H1 (cell line): Measurements from ENCODE around the gene GLOD4. TPM values are rescaled to one million over a fixed set of nuclear protein-coding genes. Genes with fewer than 3 reads are reported as not detected.

Source experiments
- CTCF ChIA-PET: fragments of 300-600 bp; sonication (Branson Sonifier 250); formaldehyde crosslinking; loops from one replicate; lab custom pipeline; 2021; ENCODE audit not compliant: partially characterized antibody; lab: Charles Lee
- POLR2A ChIA-PET: fragments of 300-600 bp; sonication (Branson Sonifier 250); formaldehyde crosslinking; loops from one replicate; lab custom pipeline; 2021; ENCODE audit warnings: inconsistent platforms; ENCODE audit not compliant: partially characterized antibody; lab: Charles Lee
- DNase-seq, 2 experiments: peaks; one replicate each; pipeline versions ENCODE4 v3.0.0 to v3.0.0-alpha.2; 2010 to 2022; ENCODE audit warnings: low spot score in 2 of 2, low read depth in 1 of 2, mixed read lengths in 1 of 2
- FAIRE-seq: peaks from 2 replicates; lab custom pipeline; 2011; peaks lifted over from hg19 to GRCh38; lab: Jason Lieb, UNC
- H2AFZ ChIP-seq: 2 replicates; pipeline ENCODE4 v1.8.1; 2012; ENCODE audit warnings: low read length, inconsistent platforms
- H2AK5ac ChIP-seq: 2 replicates; pipeline ENCODE4 v1.6.1; 2013; ENCODE audit warnings: low read depth, low read length
- H2BK120ac ChIP-seq: replicated peaks from 2 replicates; pipeline ENCODE3; 2013; ENCODE audit warnings: low read depth, low read length, inconsistent platforms
- H2BK12ac ChIP-seq: 2 replicates; pipeline ENCODE4 v1.6.1; 2013; ENCODE audit warnings: low read depth, low read length
- H2BK15ac ChIP-seq: 2 replicates; pipeline ENCODE4 v1.6.1; 2013; ENCODE audit warnings: low read length
- H2BK20ac ChIP-seq: 2 replicates; pipeline ENCODE4 v1.6.1; 2013; ENCODE audit warnings: low read length
- H2BK5ac ChIP-seq: 2 replicates; pipeline ENCODE4 v1.6.1; 2013; ENCODE audit warnings: low read depth, low read length
- H3K14ac ChIP-seq: 2 replicates; pipeline ENCODE4 v1.6.1; 2013; ENCODE audit warnings: inconsistent platforms; ENCODE audit not compliant: insufficient read length
- H3K18ac ChIP-seq: 2 replicates; pipeline ENCODE4 v1.6.1; 2013; ENCODE audit warnings: low read length; ENCODE audit errors: extremely low read depth
- H3K23ac ChIP-seq: 2 replicates; pipeline ENCODE4 v1.6.1; 2013; ENCODE audit warnings: inconsistent platforms; ENCODE audit not compliant: insufficient read length
- H3K23me2 ChIP-seq: 2 replicates; pipeline ENCODE4 v1.6.1; 2013; ENCODE audit warnings: low read depth, low read length
- H3K27ac ChIP-seq: 2 replicates; pipeline ENCODE4 v1.6.1; 2011; ENCODE audit warnings: low read depth, low read length, inconsistent platforms
- H3K27me3 ChIP-seq, 4 experiments: replicated peaks in 1 of 4; 1 replicate in 1 of 4; 2 replicates in 3 of 4; pipeline versions ENCODE4 v1.6.1 to v1.8.1; 2011 to 2013; ENCODE audit warnings: low read length in 3 of 4, mild to moderate bottlenecking in 3 of 4, inconsistent platforms in 2 of 4, mixed read lengths in 2 of 4, moderate library complexity in 1 of 4; ENCODE audit not compliant: control insufficient read depth in 3 of 4, insufficient read depth in 3 of 4; ENCODE audit errors: extremely low read depth in 1 of 4
- H3K36me3 ChIP-seq, 4 experiments: 2 replicates each; pipeline versions ENCODE4 v1.6.1 to v1.8.1; 2011 to 2013; ENCODE audit warnings: mild to moderate bottlenecking in 4 of 4, low read length in 3 of 4, moderate library complexity in 2 of 4, control low read depth in 1 of 4, inconsistent platforms in 1 of 4; ENCODE audit not compliant: insufficient read depth in 4 of 4, control insufficient read depth in 2 of 4
- H3K4ac ChIP-seq: replicated peaks from 2 replicates; pipeline ENCODE3; 2013; ENCODE audit warnings: low read length, low read depth, mixed read lengths, inconsistent platforms; ENCODE audit not compliant: insufficient read length
- H3K4me1 ChIP-seq, 4 experiments: replicated peaks in 1 of 4; 1 replicate in 1 of 4; 2 replicates in 3 of 4; pipeline versions ENCODE4 v1.6.1 to v1.8.1; 2011 to 2013; ENCODE audit warnings: low read length in 3 of 4, inconsistent platforms in 2 of 4, mixed read lengths in 1 of 4; ENCODE audit not compliant: insufficient read depth in 4 of 4, control insufficient read depth in 3 of 4
- H3K4me2 ChIP-seq, 2 experiments: 2 replicates each; pipeline versions ENCODE4 v1.6.1 to v1.8.1; 2011 to 2013; ENCODE audit warnings: low read depth in 2 of 2, low read length in 2 of 2, control low read depth in 1 of 2, inconsistent platforms in 1 of 2, mild to moderate bottlenecking in 1 of 2; ENCODE audit not compliant: insufficient read depth in 1 of 2
- H3K4me3 ChIP-seq, 4 experiments: fragments of 200-600, 300-600 bp in 1 of 4; sonication (generic), shearing (Covaris generic), sonication (Bioruptor Twin) in 1 of 4; 2 replicates each; pipeline versions ENCODE4 v1.5.1 to v1.8.1; 2011 to 2016; ENCODE audit warnings: low read length in 4 of 4, low read depth in 3 of 4, control low read depth in 2 of 4, inconsistent platforms in 2 of 4, mild to moderate bottlenecking in 2 of 4, mixed read lengths in 1 of 4, moderate library complexity in 1 of 4; ENCODE audit not compliant: insufficient read depth in 2 of 4; ENCODE audit errors: extremely low read depth in 1 of 4
- H3K56ac ChIP-seq: replicated peaks from 2 replicates; pipeline ENCODE3; 2013; ENCODE audit warnings: low read depth, mild to moderate bottlenecking, mixed read lengths, low read length, inconsistent platforms; ENCODE audit not compliant: insufficient read length
- H3K79me1 ChIP-seq: 2 replicates; pipeline ENCODE4 v1.6.1; 2013; ENCODE audit warnings: low read depth, low read length, control low read depth
- H3K79me2 ChIP-seq, 2 experiments: 2 replicates each; pipeline versions ENCODE4 v1.6.1 to v1.8.1; 2012 to 2013; ENCODE audit warnings: low read length in 2 of 2, mild to moderate bottlenecking in 2 of 2, inconsistent platforms in 1 of 2; ENCODE audit not compliant: insufficient read depth in 2 of 2, control insufficient read depth in 1 of 2
- H3K9ac ChIP-seq, 4 experiments: replicated peaks in 1 of 4; 1 replicate in 1 of 4; 2 replicates in 3 of 4; pipeline versions ENCODE4 v1.6.1 to v1.8.1; 2011 to 2013; ENCODE audit warnings: low read depth in 3 of 4, low read length in 3 of 4, control low read depth in 2 of 4, mild to moderate bottlenecking in 2 of 4, moderate library complexity in 2 of 4, inconsistent platforms in 1 of 4; ENCODE audit errors: extremely low read depth in 1 of 4
- H3K9me3 ChIP-seq, 2 experiments: 2 replicates each; pipeline versions ENCODE4 v1.6.1 to v1.8.1; 2012 to 2013; ENCODE audit warnings: mild to moderate bottlenecking in 2 of 2, moderate library complexity in 2 of 2, control low read depth in 1 of 2, inconsistent platforms in 1 of 2, low read depth in 1 of 2, low read length in 1 of 2, mixed read lengths in 1 of 2; ENCODE audit not compliant: insufficient read depth in 2 of 2
- H4K20me1 ChIP-seq, 2 experiments: replicated peaks in 1 of 2; 2 replicates each; pipeline versions ENCODE3 to v1.8.1; 2011 to 2013; ENCODE audit warnings: inconsistent platforms in 2 of 2, low read length in 2 of 2, mild to moderate bottlenecking in 1 of 2; ENCODE audit not compliant: insufficient read depth in 2 of 2, control insufficient read depth in 1 of 2
- H4K5ac ChIP-seq: 2 replicates; pipeline ENCODE4 v1.6.1; 2013; ENCODE audit warnings: low read length, low read depth, mixed read lengths, inconsistent platforms; ENCODE audit not compliant: insufficient read length
- H4K8ac ChIP-seq: 2 replicates; pipeline ENCODE4 v1.8.0; 2013; ENCODE audit warnings: mild to moderate bottlenecking, moderate library complexity, low read length, inconsistent platforms; ENCODE audit not compliant: insufficient read depth; ENCODE audit errors: extremely low read depth
- H4K91ac ChIP-seq: replicated peaks from 2 replicates; pipeline ENCODE3; 2013; ENCODE audit warnings: low read length, mixed read lengths, inconsistent platforms; ENCODE audit not compliant: insufficient read length
- BRCA1 ChIP-seq: IDR thresholded peaks from 2 replicates; pipeline ENCODE4 v1.6.1; 2012; ENCODE audit warnings: low read depth, low read length, improper control_type of control experiment
- CHD1 ChIP-seq: IDR thresholded peaks from 2 replicates; pipeline ENCODE4 v1.6.1; 2012; ENCODE audit warnings: low read depth, low read length, improper control_type of control experiment
- CTBP2 ChIP-seq: IDR thresholded peaks from 2 replicates; pipeline ENCODE4 v1.7.0; 2011; ENCODE audit warnings: borderline replicate concordance, mild to moderate bottlenecking, moderate library complexity, mixed read lengths, low read length; ENCODE audit not compliant: insufficient read depth, insufficient read length
- WGBS, 2 experiments: shearing (Covaris generic) in 1 of 2; methylation state at CpG; one replicate each; pipeline versions ENCODE4 v1.1.6 to v1.1.7; 2013 to 2015; ENCODE audit warnings: low lambda C conversion rate in 2 of 2, mixed read lengths in 2 of 2, inconsistent platforms in 1 of 2, low coverage in 1 of 2, missing lambda C conversion rate in 1 of 2; ENCODE audit not compliant: insufficient replicate concordance in 2 of 2, insufficient coverage in 1 of 2, insufficient read length in 1 of 2; ENCODE audit errors: extremely low coverage in 1 of 2, missing lambda C conversion rate in 1 of 2; 5-methylcytosine and 5-hydroxymethylcytosine counted together
- polyA plus RNA-seq, 7 experiments: library from polyadenylated mRNA; depleted of rRNA in 3 of 7; stranded (reverse) in 5 of 7; unstranded in 2 of 7; fragments of >200 nt in 5 of 7; fragments of 200-250 nt in 2 of 7; gene quantifications; 1 replicate in 5 of 7; 2 replicates in 1 of 7; 4 replicates in 1 of 7; pipeline versions ENCODE4 v1.2.1 to v1.2.3, GENCODE V29; 2011 to 2013; ENCODE audit warnings: missing spikeins in 2 of 7, mixed read lengths in 2 of 7
- total RNA-seq: library from RNA; stranded (reverse); fragmentation: NEBNext Ultra II Directional; extraction: Animal tissue kit (Norgen Biotek cat#: 25700); gene quantifications from 2 replicates; pipeline ENCODE4 v1.2.1, GENCODE V29; 2021
- TF ChIP-seq, protein P1 (sequence below), 3 experiments: IDR thresholded peaks; 1 replicate in 2 of 3; 2 replicates in 1 of 3; pipeline versions ENCODE4 v1.5.1 to v1.6.1; 2011; ENCODE audit warnings: low read length in 3 of 3, mild to moderate bottlenecking in 3 of 3, inconsistent platforms in 2 of 3, low read depth in 1 of 3, moderate library complexity in 1 of 3; ENCODE audit not compliant: insufficient read depth in 1 of 3; ENCODE audit errors: control extremely low read depth in 1 of 3
- TF ChIP-seq, protein P2 (sequence below): IDR thresholded peaks from 2 replicates; pipeline ENCODE4 v1.6.1; 2011; ENCODE audit warnings: low read depth, mild to moderate bottlenecking, low read length; ENCODE audit not compliant: insufficient read depth
- TF ChIP-seq, protein P3 (sequence below): IDR thresholded peaks from 2 replicates; pipeline ENCODE4 v1.6.1; 2011; ENCODE audit warnings: low read length, improper control_type of control experiment

GLOD4 gene
- total and polyA plus RNA-seq, 2 of the 8 experiments (the other 6 are each of a cell fraction or from before 2014, with no cell fraction given) = 36.8 to 81.3 TPM

DNA sequence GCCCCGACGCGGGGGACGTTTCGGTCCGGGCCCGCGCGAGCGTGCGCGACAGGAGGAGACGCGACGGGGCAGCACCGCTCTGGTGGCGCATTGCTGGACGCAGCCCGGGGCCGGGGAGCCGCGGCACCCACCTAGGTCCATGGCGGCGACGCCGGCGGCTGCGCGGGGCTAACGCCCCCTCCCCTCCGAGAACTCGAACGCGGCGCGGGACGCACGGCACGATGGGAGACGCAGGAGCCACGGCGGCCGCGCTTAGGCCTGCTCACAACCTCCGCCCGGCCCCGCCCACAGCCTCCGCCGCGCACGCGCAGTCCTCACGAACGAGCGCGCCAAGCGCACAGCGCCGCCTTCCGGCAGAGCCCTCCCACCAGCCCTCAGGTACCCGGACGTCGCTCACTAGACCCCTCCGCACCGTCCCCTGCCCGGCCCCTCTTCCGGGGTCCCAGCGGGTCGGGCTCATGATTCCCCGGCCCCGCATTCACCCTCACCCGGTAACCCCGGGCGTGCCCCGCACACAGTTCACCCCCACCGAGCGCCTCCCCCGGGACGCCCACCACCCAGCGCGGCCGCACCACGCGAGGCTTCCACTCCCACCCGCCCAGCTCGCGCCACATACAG is 30.0 kb downstream of the GLOD4 start, which contains the start of gene GEMIN4:
TSS of gene GEMIN4 (minus strand) at position 263 of the 618 bp plus-strand sequence. CDS start at position 141, 122 bp downstream.
- FAIRE-seq = no peak
- POLR2A ChIA-PET = interaction anchor here (0.7 to 5.1 kb wide), 6 partner anchors 9 to 245 kb away, joined by 3 to 44 read pairs (median 4); partner anchors contain the start of genes GLOD4, MRM3 and TIMM22
- TF ChIP-seq, protein P1, sequence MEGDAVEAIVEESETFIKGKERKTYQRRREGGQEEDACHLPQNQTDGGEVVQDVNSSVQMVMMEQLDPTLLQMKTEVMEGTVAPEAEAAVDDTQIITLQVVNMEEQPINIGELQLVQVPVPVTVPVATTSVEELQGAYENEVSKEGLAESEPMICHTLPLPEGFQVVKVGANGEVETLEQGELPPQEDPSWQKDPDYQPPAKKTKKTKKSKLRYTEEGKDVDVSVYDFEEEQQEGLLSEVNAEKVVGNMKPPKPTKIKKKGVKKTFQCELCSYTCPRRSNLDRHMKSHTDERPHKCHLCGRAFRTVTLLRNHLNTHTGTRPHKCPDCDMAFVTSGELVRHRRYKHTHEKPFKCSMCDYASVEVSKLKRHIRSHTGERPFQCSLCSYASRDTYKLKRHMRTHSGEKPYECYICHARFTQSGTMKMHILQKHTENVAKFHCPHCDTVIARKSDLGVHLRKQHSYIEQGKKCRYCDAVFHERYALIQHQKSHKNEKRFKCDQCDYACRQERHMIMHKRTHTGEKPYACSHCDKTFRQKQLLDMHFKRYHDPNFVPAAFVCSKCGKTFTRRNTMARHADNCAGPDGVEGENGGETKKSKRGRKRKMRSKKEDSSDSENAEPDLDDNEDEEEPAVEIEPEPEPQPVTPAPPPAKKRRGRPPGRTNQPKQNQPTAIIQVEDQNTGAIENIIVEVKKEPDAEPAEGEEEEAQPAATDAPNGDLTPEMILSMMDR (IDR thresholded peaks at IDR 0.05; ENCODE audit: control extremely low read depth in 1 of 3, insufficient read depth in 1 of 3, low read depth in 1 of 3, low read length in 3 of 3) = peak; percentile 83 to 95 (median 92)
- TF ChIP-seq, protein P2, sequence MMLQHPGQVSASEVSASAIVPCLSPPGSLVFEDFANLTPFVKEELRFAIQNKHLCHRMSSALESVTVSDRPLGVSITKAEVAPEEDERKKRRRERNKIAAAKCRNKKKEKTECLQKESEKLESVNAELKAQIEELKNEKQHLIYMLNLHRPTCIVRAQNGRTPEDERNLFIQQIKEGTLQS = no peak
- no peak for TF ChIP-seq CTBP2
- no peak for TF ChIP-seq CHD1
- TF ChIP-seq BRCA1 = no peak
- TF ChIP-seq, protein P3, sequence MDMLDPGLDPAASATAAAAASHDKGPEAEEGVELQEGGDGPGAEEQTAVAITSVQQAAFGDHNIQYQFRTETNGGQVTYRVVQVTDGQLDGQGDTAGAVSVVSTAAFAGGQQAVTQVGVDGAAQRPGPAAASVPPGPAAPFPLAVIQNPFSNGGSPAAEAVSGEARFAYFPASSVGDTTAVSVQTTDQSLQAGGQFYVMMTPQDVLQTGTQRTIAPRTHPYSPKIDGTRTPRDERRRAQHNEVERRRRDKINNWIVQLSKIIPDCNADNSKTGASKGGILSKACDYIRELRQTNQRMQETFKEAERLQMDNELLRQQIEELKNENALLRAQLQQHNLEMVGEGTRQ = 0 out of 2 replicates have a peak, but pooled peaks have one; percentile 6

More for the DNA sequence above, 30.0 kb downstream of the GLOD4 start, which contains the start of gene GEMIN4:
- Histone ChIP-seq H3K23me2 (peaks cover 11% of the 10 kb centered on the region), H3K56ac (peak within 1 kb of the TSS; percentile 62), H3K4me1 (peaks cover 2 to 11% (median 7%) of the 10 kb centered on the region in 4 experiments; a peak in 6 of 7 replicates), H2BK5ac (peak within 1 kb of the TSS; percentile 1; the same call in 1 of the 2 replicates), H3K36me3 (peaks cover 3 to 24% (median 18%) of the 10 kb centered on the region in 4 experiments; a peak in 6 of 8 replicates), H2BK120ac (no peak within 1 kb of the TSS), H4K91ac (peak within 1 kb of the TSS; percentile 92), H2BK12ac (peak within 1 kb of the TSS; percentile 13; the same call in 1 of the 2 replicates), H2BK15ac (no peak within 1 kb of the TSS), H4K8ac (peak within 1 kb of the TSS; percentile 93), H3K18ac (peak within 1 kb of the TSS; percentile 97), H2AK5ac (no peak within 1 kb of the TSS; the same call in 1 of the 2 replicates), H3K14ac (no peak within 1 kb of the TSS), H3K23ac (no peak within 1 kb of the TSS), H3K4me3 (peak within 1 kb of the TSS; percentile 70 to 88 (median 84)), H3K27ac (peak within 1 kb of the TSS; percentile 68; the same call in 1 of the 2 replicates), H3K4ac (peak within 1 kb of the TSS; percentile 89), H3K4me2 (peak within 1 kb of the TSS; percentile 95 to 96), H4K20me1 (peaks cover 0 to 11% of the 10 kb centered on the region in 2 experiments), H4K5ac (peak within 1 kb of the TSS; percentile 3), H3K79me2 (peaks cover 3 to 40% of the 10 kb centered on the region in 2 experiments; a peak in 3 of 4 replicates), H3K9ac (peak within 1 kb of the TSS; percentile 53 to 80 (median 72)), H3K79me1 (peaks cover 13% of the 10 kb centered on the region), H3K9me3 (peaks cover 4 to 7% of the 10 kb centered on the region in 2 experiments; a peak in 2 of 4 replicates), H2AFZ (peak within 1 kb of the TSS; percentile 13), H3K27me3 (no peaks in the 10 kb centered on the region), H2BK20ac (no peak within 1 kb of the TSS)
- CTCF ChIA-PET = interaction anchor here (1.2 to 1.5 kb wide), 6 partner anchors 19 to 245 kb away, joined by 3 to 5 read pairs (median 3); partner anchors contain the start of genes NXN and TIMM22
- 0% methylated on average over 12 of the region's 87 CpGs; no CpG with 5 or more reads in 1 of the 2 experiments for WGBS, 2 experiments
- peak; percentile 86 to 100 for DNase-seq
